H1 (cell line): ENCODE data around the gene NACAD. TPM values are rescaled to one million over a fixed set of nuclear protein-coding genes. Genes with fewer than 3 reads are reported as not detected.

ENCODE experiments used
- CTCF ChIA-PET: fragments of 300-600 bp; sonication (Branson Sonifier 250); formaldehyde crosslinking; loops from one replicate; lab custom pipeline; 2021; ENCODE audit not compliant: partially characterized antibody; lab: Charles Lee
- POLR2A ChIA-PET: fragments of 300-600 bp; sonication (Branson Sonifier 250); formaldehyde crosslinking; loops from one replicate; lab custom pipeline; 2021; ENCODE audit warnings: inconsistent platforms; ENCODE audit not compliant: partially characterized antibody; lab: Charles Lee
- DNase-seq, 2 experiments: peaks; one replicate each; pipeline versions ENCODE4 v3.0.0 to v3.0.0-alpha.2; 2010 to 2022; ENCODE audit warnings: low spot score in 2 of 2, low read depth in 1 of 2, mixed read lengths in 1 of 2
- FAIRE-seq: peaks from 2 replicates; lab custom pipeline; 2011; peaks lifted over from hg19 to GRCh38; lab: Jason Lieb, UNC
- H2AFZ ChIP-seq: 2 replicates; pipeline ENCODE4 v1.8.1; 2012; ENCODE audit warnings: low read length, inconsistent platforms
- H2AK5ac ChIP-seq: 2 replicates; pipeline ENCODE4 v1.6.1; 2013; ENCODE audit warnings: low read depth, low read length
- H2BK120ac ChIP-seq: replicated peaks from 2 replicates; pipeline ENCODE3; 2013; ENCODE audit warnings: low read depth, low read length, inconsistent platforms
- H2BK12ac ChIP-seq: 2 replicates; pipeline ENCODE4 v1.6.1; 2013; ENCODE audit warnings: low read depth, low read length
- H2BK15ac ChIP-seq: 2 replicates; pipeline ENCODE4 v1.6.1; 2013; ENCODE audit warnings: low read length
- H2BK20ac ChIP-seq: 2 replicates; pipeline ENCODE4 v1.6.1; 2013; ENCODE audit warnings: low read length
- H2BK5ac ChIP-seq: 2 replicates; pipeline ENCODE4 v1.6.1; 2013; ENCODE audit warnings: low read depth, low read length
- H3K14ac ChIP-seq: 2 replicates; pipeline ENCODE4 v1.6.1; 2013; ENCODE audit warnings: inconsistent platforms; ENCODE audit not compliant: insufficient read length
- H3K18ac ChIP-seq: 2 replicates; pipeline ENCODE4 v1.6.1; 2013; ENCODE audit warnings: low read length; ENCODE audit errors: extremely low read depth
- H3K23ac ChIP-seq: 2 replicates; pipeline ENCODE4 v1.6.1; 2013; ENCODE audit warnings: inconsistent platforms; ENCODE audit not compliant: insufficient read length
- H3K23me2 ChIP-seq: 2 replicates; pipeline ENCODE4 v1.6.1; 2013; ENCODE audit warnings: low read depth, low read length
- H3K27ac ChIP-seq: 2 replicates; pipeline ENCODE4 v1.6.1; 2011; ENCODE audit warnings: low read depth, low read length, inconsistent platforms
- H3K27me3 ChIP-seq, 4 experiments: replicated peaks in 1 of 4; 1 replicate in 1 of 4; 2 replicates in 3 of 4; pipeline versions ENCODE4 v1.6.1 to v1.8.1; 2011 to 2013; ENCODE audit warnings: low read length in 3 of 4, mild to moderate bottlenecking in 3 of 4, inconsistent platforms in 2 of 4, mixed read lengths in 2 of 4, moderate library complexity in 1 of 4; ENCODE audit not compliant: control insufficient read depth in 3 of 4, insufficient read depth in 3 of 4; ENCODE audit errors: extremely low read depth in 1 of 4
- H3K36me3 ChIP-seq, 4 experiments: 2 replicates each; pipeline versions ENCODE4 v1.6.1 to v1.8.1; 2011 to 2013; ENCODE audit warnings: mild to moderate bottlenecking in 4 of 4, low read length in 3 of 4, moderate library complexity in 2 of 4, control low read depth in 1 of 4, inconsistent platforms in 1 of 4; ENCODE audit not compliant: insufficient read depth in 4 of 4, control insufficient read depth in 2 of 4
- H3K4ac ChIP-seq: replicated peaks from 2 replicates; pipeline ENCODE3; 2013; ENCODE audit warnings: low read length, low read depth, mixed read lengths, inconsistent platforms; ENCODE audit not compliant: insufficient read length
- H3K4me1 ChIP-seq, 4 experiments: replicated peaks in 1 of 4; 1 replicate in 1 of 4; 2 replicates in 3 of 4; pipeline versions ENCODE4 v1.6.1 to v1.8.1; 2011 to 2013; ENCODE audit warnings: low read length in 3 of 4, inconsistent platforms in 2 of 4, mixed read lengths in 1 of 4; ENCODE audit not compliant: insufficient read depth in 4 of 4, control insufficient read depth in 3 of 4
- H3K4me2 ChIP-seq, 2 experiments: 2 replicates each; pipeline versions ENCODE4 v1.6.1 to v1.8.1; 2011 to 2013; ENCODE audit warnings: low read depth in 2 of 2, low read length in 2 of 2, control low read depth in 1 of 2, inconsistent platforms in 1 of 2, mild to moderate bottlenecking in 1 of 2; ENCODE audit not compliant: insufficient read depth in 1 of 2
- H3K4me3 ChIP-seq, 4 experiments: fragments of 200-600, 300-600 bp in 1 of 4; sonication (generic), shearing (Covaris generic), sonication (Bioruptor Twin) in 1 of 4; 2 replicates each; pipeline versions ENCODE4 v1.5.1 to v1.8.1; 2011 to 2016; ENCODE audit warnings: low read length in 4 of 4, low read depth in 3 of 4, control low read depth in 2 of 4, inconsistent platforms in 2 of 4, mild to moderate bottlenecking in 2 of 4, mixed read lengths in 1 of 4, moderate library complexity in 1 of 4; ENCODE audit not compliant: insufficient read depth in 2 of 4; ENCODE audit errors: extremely low read depth in 1 of 4
- H3K56ac ChIP-seq: replicated peaks from 2 replicates; pipeline ENCODE3; 2013; ENCODE audit warnings: low read depth, mild to moderate bottlenecking, mixed read lengths, low read length, inconsistent platforms; ENCODE audit not compliant: insufficient read length
- H3K79me1 ChIP-seq: 2 replicates; pipeline ENCODE4 v1.6.1; 2013; ENCODE audit warnings: low read depth, low read length, control low read depth
- H3K79me2 ChIP-seq, 2 experiments: 2 replicates each; pipeline versions ENCODE4 v1.6.1 to v1.8.1; 2012 to 2013; ENCODE audit warnings: low read length in 2 of 2, mild to moderate bottlenecking in 2 of 2, inconsistent platforms in 1 of 2; ENCODE audit not compliant: insufficient read depth in 2 of 2, control insufficient read depth in 1 of 2
- H3K9ac ChIP-seq, 4 experiments: replicated peaks in 1 of 4; 1 replicate in 1 of 4; 2 replicates in 3 of 4; pipeline versions ENCODE4 v1.6.1 to v1.8.1; 2011 to 2013; ENCODE audit warnings: low read depth in 3 of 4, low read length in 3 of 4, control low read depth in 2 of 4, mild to moderate bottlenecking in 2 of 4, moderate library complexity in 2 of 4, inconsistent platforms in 1 of 4; ENCODE audit errors: extremely low read depth in 1 of 4
- H3K9me3 ChIP-seq, 2 experiments: 2 replicates each; pipeline versions ENCODE4 v1.6.1 to v1.8.1; 2012 to 2013; ENCODE audit warnings: mild to moderate bottlenecking in 2 of 2, moderate library complexity in 2 of 2, control low read depth in 1 of 2, inconsistent platforms in 1 of 2, low read depth in 1 of 2, low read length in 1 of 2, mixed read lengths in 1 of 2; ENCODE audit not compliant: insufficient read depth in 2 of 2
- H4K20me1 ChIP-seq, 2 experiments: replicated peaks in 1 of 2; 2 replicates each; pipeline versions ENCODE3 to v1.8.1; 2011 to 2013; ENCODE audit warnings: inconsistent platforms in 2 of 2, low read length in 2 of 2, mild to moderate bottlenecking in 1 of 2; ENCODE audit not compliant: insufficient read depth in 2 of 2, control insufficient read depth in 1 of 2
- H4K5ac ChIP-seq: 2 replicates; pipeline ENCODE4 v1.6.1; 2013; ENCODE audit warnings: low read length, low read depth, mixed read lengths, inconsistent platforms; ENCODE audit not compliant: insufficient read length
- H4K8ac ChIP-seq: 2 replicates; pipeline ENCODE4 v1.8.0; 2013; ENCODE audit warnings: mild to moderate bottlenecking, moderate library complexity, low read length, inconsistent platforms; ENCODE audit not compliant: insufficient read depth; ENCODE audit errors: extremely low read depth
- H4K91ac ChIP-seq: replicated peaks from 2 replicates; pipeline ENCODE3; 2013; ENCODE audit warnings: low read length, mixed read lengths, inconsistent platforms; ENCODE audit not compliant: insufficient read length
- JUND ChIP-seq: IDR thresholded peaks from 2 replicates; pipeline ENCODE4 v1.6.1; 2011; ENCODE audit warnings: mild to moderate bottlenecking, improper control_type of control experiment, low read length
- SIN3A ChIP-seq, 2 experiments: IDR thresholded peaks in 1 of 2; conservative IDR thresholded peaks in 1 of 2; 2 replicates each; pipeline ENCODE4 v1.6.1; 2011 to 2012; ENCODE audit warnings: low read length in 2 of 2, improper control_type of control experiment in 1 of 2, low read depth in 1 of 2, mild to moderate bottlenecking in 1 of 2
- USF2 ChIP-seq: IDR thresholded peaks from 2 replicates; pipeline ENCODE4 v1.6.1; 2011; ENCODE audit warnings: low read length, improper control_type of control experiment
- ZNF274 ChIP-seq: IDR thresholded peaks from 2 replicates; pipeline ENCODE4 v1.7.0; 2012; ENCODE audit warnings: low read length, borderline replicate concordance; ENCODE audit errors: extremely low read depth
- WGBS, 2 experiments: shearing (Covaris generic) in 1 of 2; methylation state at CpG; one replicate each; pipeline versions ENCODE4 v1.1.6 to v1.1.7; 2013 to 2015; ENCODE audit warnings: low lambda C conversion rate in 2 of 2, mixed read lengths in 2 of 2, inconsistent platforms in 1 of 2, low coverage in 1 of 2, missing lambda C conversion rate in 1 of 2; ENCODE audit not compliant: insufficient replicate concordance in 2 of 2, insufficient coverage in 1 of 2, insufficient read length in 1 of 2; ENCODE audit errors: extremely low coverage in 1 of 2, missing lambda C conversion rate in 1 of 2; 5-methylcytosine and 5-hydroxymethylcytosine counted together
- polyA plus RNA-seq, 7 experiments: library from polyadenylated mRNA; depleted of rRNA in 3 of 7; stranded (reverse) in 5 of 7; unstranded in 2 of 7; fragments of >200 nt in 5 of 7; fragments of 200-250 nt in 2 of 7; gene quantifications; 1 replicate in 5 of 7; 2 replicates in 1 of 7; 4 replicates in 1 of 7; pipeline versions ENCODE4 v1.2.1 to v1.2.3, GENCODE V29; 2011 to 2013; ENCODE audit warnings: missing spikeins in 2 of 7, mixed read lengths in 2 of 7
- total RNA-seq: library from RNA; stranded (reverse); fragmentation: NEBNext Ultra II Directional; extraction: Animal tissue kit (Norgen Biotek cat#: 25700); gene quantifications from 2 replicates; pipeline ENCODE4 v1.2.1, GENCODE V29; 2021

Gene NACAD
- total and polyA plus RNA-seq, 2 of the 8 experiments (the other 6 are each of a cell fraction or from before 2014, with no cell fraction given): 1.3 to 6.0 TPM

- Histone ChIP-seq H3K4ac (no peak overlapping the region), H2BK20ac (no peak overlapping the region), H2BK15ac (no peak overlapping the region), H3K79me1 (no peaks in the 10 kb centered on the region; the same call in 1 of the 2 replicates), H2BK5ac (no peak overlapping the region), H4K91ac (no peak overlapping the region), H3K79me2 (no peaks in the 10 kb centered on the region), H3K18ac (no peak overlapping the region), H2AK5ac (no peak overlapping the region), H3K23ac (no peak overlapping the region), H2BK120ac (no peak overlapping the region), H3K14ac (no peak overlapping the region), H2AFZ (no peak overlapping the region), H3K4me1 (no peaks in the 10 kb centered on the region), H4K20me1 (peaks cover 2 to 7% of the 10 kb centered on the region in 2 experiments), H4K8ac (no peak overlapping the region), H3K9me3 (no peaks in the 10 kb centered on the region), H3K56ac (no peak overlapping the region), H3K23me2 (no peaks in the 10 kb centered on the region), H3K4me3 (no peak overlapping the region), H3K27me3 (no peaks in the 10 kb centered on the region), H3K9ac (no peak overlapping the region), H3K36me3 (peaks cover 0 to 3% (median 0%) of the 10 kb centered on the region in 4 experiments; a peak in 1 of 8 replicates), H2BK12ac (no peak overlapping the region), H3K4me2 (no peak overlapping the region), H3K27ac (no peak overlapping the region), H4K5ac (no peak overlapping the region)
- FAIRE-seq (no peak), DNase-seq (no peak)
- CTCF ChIA-PET: interaction anchor here (1.1 to 1.7 kb wide), 2 partner anchors 12 to 80 kb away, joined by 3 to 5 read pairs; no protein-coding TSS in a partner anchor
- 83% methylated on average over 6 of the region's 6 CpGs; no CpG with 5 or more reads in 1 of the 2 experiments for WGBS, 2 experiments
- POLR2A ChIA-PET: interaction anchor here (1.0 to 1.8 kb wide), 3 partner anchors 10 to 18 kb away, joined by 3 to 6 read pairs (median 3); no protein-coding TSS in a partner anchor
- TF ChIP-seq ZNF274: no peak
- TF ChIP-seq JUND: no peak
- TF ChIP-seq USF2: no peak
- no peak for TF ChIP-seq SIN3A (conservative IDR thresholded peaks at IDR 0.05 in 1 of 2, IDR thresholded peaks at IDR 0.05 in 1 of 2; ENCODE audit: low read depth in 1 of 2, low read length in 2 of 2)
Observed at GRCh38 chr7:45053401-45053800, 35.4 kb downstream of the NACAD start.
